HFF-Myc (cell line): Measurements from ENCODE around the gene NPIPB8.
"Not testable (repeated sequence)": the region's sequence is repeated elsewhere in the genome, so short reads cannot be mapped to it uniquely, and the experiment has no call there.

Experiments used
- DNase-seq: peaks from one replicate; pipeline ENCODE4 v3.0.0-alpha.2; 2011; ENCODE audit warnings: low read depth; ENCODE audit errors: extremely low read depth
- H3K4me3 ChIP-seq: replicated peaks from 2 replicates; pipeline ENCODE4 v1.5.1; 2011; ENCODE audit warnings: low read depth, mild to moderate bottlenecking, control low read depth, low read length
- TF ChIP-seq, protein P1 (sequence below): IDR thresholded peaks from 2 replicates; pipeline ENCODE4 v1.5.1; 2012; ENCODE audit warnings: mild to moderate bottlenecking, low read depth, low read length, control low read depth; ENCODE audit errors: missing control alignments

NPIPB8 gene

DNA sequence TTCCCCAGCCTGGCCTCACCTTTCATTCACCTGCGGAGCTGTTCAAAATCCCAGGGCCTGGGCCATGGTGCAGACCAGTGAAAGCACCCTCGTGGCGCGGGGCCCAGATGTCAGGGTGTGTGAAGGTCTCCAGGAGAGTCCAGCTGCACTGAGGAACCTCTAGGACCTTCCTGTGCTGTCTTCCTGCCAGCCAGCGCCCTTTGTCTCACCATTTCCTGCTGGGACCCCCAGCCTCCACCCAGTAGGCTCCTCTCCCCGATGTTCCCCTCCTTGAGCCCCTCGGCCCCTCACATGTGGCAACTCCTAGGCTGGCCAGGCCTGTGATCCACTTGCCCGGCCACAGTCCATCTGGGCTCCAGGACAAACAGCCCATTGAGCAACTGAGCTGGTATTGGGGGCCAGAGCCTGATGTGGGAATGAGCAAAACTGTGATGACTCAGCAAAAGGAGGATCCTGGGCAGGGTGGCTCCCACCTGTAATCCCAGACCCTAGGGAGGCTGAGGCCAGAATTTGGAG lies 41.7 kb upstream of the NPIPB8 start:
- no peak overlapping the region for H3K4me3 ChIP-seq
- TF ChIP-seq, protein P1, sequence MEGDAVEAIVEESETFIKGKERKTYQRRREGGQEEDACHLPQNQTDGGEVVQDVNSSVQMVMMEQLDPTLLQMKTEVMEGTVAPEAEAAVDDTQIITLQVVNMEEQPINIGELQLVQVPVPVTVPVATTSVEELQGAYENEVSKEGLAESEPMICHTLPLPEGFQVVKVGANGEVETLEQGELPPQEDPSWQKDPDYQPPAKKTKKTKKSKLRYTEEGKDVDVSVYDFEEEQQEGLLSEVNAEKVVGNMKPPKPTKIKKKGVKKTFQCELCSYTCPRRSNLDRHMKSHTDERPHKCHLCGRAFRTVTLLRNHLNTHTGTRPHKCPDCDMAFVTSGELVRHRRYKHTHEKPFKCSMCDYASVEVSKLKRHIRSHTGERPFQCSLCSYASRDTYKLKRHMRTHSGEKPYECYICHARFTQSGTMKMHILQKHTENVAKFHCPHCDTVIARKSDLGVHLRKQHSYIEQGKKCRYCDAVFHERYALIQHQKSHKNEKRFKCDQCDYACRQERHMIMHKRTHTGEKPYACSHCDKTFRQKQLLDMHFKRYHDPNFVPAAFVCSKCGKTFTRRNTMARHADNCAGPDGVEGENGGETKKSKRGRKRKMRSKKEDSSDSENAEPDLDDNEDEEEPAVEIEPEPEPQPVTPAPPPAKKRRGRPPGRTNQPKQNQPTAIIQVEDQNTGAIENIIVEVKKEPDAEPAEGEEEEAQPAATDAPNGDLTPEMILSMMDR, result no peak
- no peak for DNase-seq

GRCh38 chr16:28596840-28597691 lies 40.8 kb upstream of the NPIPB8 start, which contains the start of gene SULT1A2:
SULT1A2 (minus strand) TSS chr16:28597050; CDS start chr16:28595930, 1,120 bp downstream.
- TF ChIP-seq, protein P1, result no peak
- no peak within 1 kb of the TSS for H3K4me3 ChIP-seq
- DNase-seq, result no peak

DNA sequence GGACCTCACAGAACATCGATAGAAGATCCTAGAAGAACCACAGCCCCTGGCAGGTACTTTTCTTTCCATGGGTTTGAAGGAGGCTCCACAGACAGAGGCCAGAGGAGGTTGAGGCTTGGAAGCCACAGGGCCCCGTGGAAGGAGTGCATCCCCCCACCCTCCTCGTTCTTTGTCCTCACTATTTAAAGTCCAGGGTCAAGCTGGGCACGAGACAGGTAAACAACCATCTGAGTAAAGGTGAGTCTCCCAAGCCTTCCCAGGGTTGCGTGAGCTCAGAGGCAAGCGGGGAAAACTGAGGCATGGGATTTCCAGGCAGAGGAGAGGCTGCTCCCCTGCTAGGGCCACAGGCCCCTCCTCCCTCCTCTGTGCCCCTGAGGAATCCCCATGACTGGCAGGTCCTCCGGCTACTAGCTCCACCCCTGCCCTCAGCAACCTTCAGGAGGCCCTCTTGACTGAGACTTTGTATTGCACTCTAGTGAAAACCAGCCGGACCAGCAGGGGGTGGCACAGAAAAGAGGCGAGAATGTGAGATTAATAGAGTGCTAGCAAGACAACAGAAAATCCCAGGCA lies 40.1 kb upstream of the NPIPB8 start:
- no peak overlapping the region for H3K4me3 ChIP-seq
- TF ChIP-seq, protein P1, result no peak
- DNase-seq, result no peak

DNA sequence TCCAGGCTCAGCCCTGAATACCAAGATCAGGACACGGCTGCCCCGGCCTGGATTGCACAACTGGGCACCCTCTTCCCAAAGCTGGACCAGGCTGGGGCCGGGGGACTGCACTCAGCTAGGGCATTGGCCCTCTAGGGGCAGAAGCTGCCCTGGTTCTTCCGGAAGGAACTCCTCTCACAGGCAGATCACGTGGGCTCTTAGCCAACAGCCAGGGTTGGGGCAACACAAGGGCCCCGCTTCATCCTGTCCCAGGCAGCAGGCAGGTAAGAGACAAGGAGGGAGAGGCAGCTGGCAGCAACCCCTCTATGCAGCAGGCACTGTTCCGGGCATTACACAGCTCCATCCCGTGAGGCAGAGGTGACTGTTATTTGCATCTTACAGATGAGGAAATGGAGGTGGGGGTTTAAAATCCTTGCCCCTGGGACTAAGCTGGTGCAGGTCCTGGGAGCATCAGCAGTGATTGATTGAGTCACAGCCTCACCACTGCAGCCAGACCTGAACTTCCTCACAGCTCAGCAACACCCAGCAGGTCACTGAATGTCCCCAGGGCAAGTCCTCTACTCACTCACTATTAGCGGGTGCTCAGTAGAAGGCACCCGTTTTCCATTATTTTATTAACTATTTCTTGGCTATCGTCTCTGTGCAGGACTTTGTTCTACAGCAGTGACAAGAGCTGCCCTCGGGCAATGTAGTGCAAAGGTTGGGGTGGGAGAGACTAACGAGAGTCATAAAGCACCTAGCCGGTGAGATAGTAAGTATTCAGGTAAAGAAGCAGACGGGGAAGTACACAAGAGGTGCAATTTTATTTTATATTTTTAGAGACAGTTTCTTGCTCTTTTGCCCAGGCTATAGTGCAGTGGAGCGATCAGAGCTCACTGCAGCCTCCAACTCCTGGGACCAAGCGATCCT lies 38.2 kb upstream of the NPIPB8 start:
- DNase-seq, H3K4me3 ChIP-seq: not testable (repeated sequence)

DNA sequence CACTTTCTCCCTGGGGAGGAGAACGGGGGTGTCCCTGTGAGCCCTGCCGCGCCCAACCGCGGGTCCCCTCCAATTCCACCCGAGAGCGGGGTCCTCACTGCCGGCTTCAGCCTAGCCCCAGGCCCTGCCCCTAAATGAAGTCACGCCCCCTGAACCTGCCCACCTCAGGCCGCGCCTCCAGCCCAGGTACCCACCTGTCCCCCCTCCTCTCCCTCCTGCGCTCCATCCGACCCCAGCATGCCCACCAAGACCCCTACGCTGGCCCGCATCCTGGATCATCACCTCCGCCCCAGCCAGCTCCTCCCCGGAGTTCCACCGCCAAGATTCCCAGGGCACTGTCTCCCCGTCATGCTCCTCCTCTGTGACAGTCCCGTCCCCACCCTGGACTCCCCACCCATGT lies 36.9 kb upstream of the NPIPB8 start:
- H3K4me3 ChIP-seq, result not testable (repeated sequence)

GRCh38 chr16:28601589-28601988 lies 36.3 kb upstream of the NPIPB8 start:
- H3K4me3 ChIP-seq, DNase-seq: not testable (repeated sequence)

More for the DNA sequence above, 36.9 kb upstream of the NPIPB8 start:
- DNase-seq, result not testable (repeated sequence)

GRCh38 chr16:28602062-28602461 lies 35.8 kb upstream of the NPIPB8 start:
- DNase-seq, H3K4me3 ChIP-seq: not testable (repeated sequence)

GRCh38 chr16:28602529-28602928 lies 35.3 kb upstream of the NPIPB8 start:
- TF ChIP-seq, protein P1, result no peak
- DNase-seq, result no peak
- H3K4me3 ChIP-seq, result no peak overlapping the region
